Limb (tissue), 2 donors: ENCODE data around the gene IKZF2.

Experiments used
- DNase-seq, 2 donors: peaks; one replicate each; pipeline ENCODE4 v3.0.0-alpha.2; 2016; ENCODE audit errors: extremely low spot score in 2 of 2

IKZF2 gene

GRCh38 chr2:213002383-213002782 is 149.0 kb downstream of the IKZF2 start:
- no peak for DNase-seq

GRCh38 chr2:213001297-213001910 is 150.0 kb downstream of the IKZF2 start:
- no peak for DNase-seq

- no peak for DNase-seq
These were observed 152.6 kb downstream of the IKZF2 start for GRCh38 chr2:212998626-212999359.

- no peak for DNase-seq
These were observed 153.8 kb downstream of the IKZF2 start for GRCh38 chr2:212997526-212998020.

GRCh38 chr2:212995920-212996319 is 155.5 kb downstream of the IKZF2 start:
- DNase-seq = no peak

GRCh38 chr2:212994976-212995375 is 156.4 kb downstream of the IKZF2 start:
- DNase-seq = no peak

GRCh38 chr2:212991120-212991519 is 160.3 kb downstream of the IKZF2 start:
- DNase-seq = no peak

- DNase-seq = no peak
These were observed 160.7 kb downstream of the IKZF2 start for GRCh38 chr2:212990697-212991096.

- no peak for DNase-seq
These were observed 163.9 kb downstream of the IKZF2 start for GRCh38 chr2:212987492-212987891.

- no peak for DNase-seq
These were observed 167.3 kb downstream of the IKZF2 start for GRCh38 chr2:212984129-212984528.

- no peak for DNase-seq
These were observed 171.6 kb downstream of the IKZF2 start for GRCh38 chr2:212979799-212980198.

- no peak for DNase-seq
These were observed 172.3 kb downstream of the IKZF2 start for GRCh38 chr2:212979046-212979612.

- DNase-seq = no peak
These were observed 174.3 kb downstream of the IKZF2 start for GRCh38 chr2:212977152-212977551.

GRCh38 chr2:212975333-212975732 is 176.1 kb downstream of the IKZF2 start:
- DNase-seq = no peak

- DNase-seq = no peak
These were observed 176.7 kb downstream of the IKZF2 start for GRCh38 chr2:212974692-212975091.

- DNase-seq = no peak
These were observed 178.1 kb downstream of the IKZF2 start for GRCh38 chr2:212973347-212973746.

- DNase-seq = no peak
These were observed 181.3 kb downstream of the IKZF2 start for GRCh38 chr2:212970132-212970531.

- DNase-seq = no peak
These were observed 182.9 kb downstream of the IKZF2 start for GRCh38 chr2:212968284-212969081.

- no peak for DNase-seq
These were observed 184.5 kb downstream of the IKZF2 start for GRCh38 chr2:212966884-212967283.

- DNase-seq = no peak
These were observed 188.7 kb downstream of the IKZF2 start for GRCh38 chr2:212962691-212963090.

GRCh38 chr2:212961255-212961654 is 190.2 kb downstream of the IKZF2 start:
- DNase-seq = no peak

- DNase-seq = no peak
These were observed 191.1 kb downstream of the IKZF2 start for GRCh38 chr2:212960336-212960735.
